Cardiac septum (tissue), 1 donor: Measurements from ENCODE around the gene ZNF831. TPM values are rescaled to one million over a fixed set of nuclear protein-coding genes. Genes with fewer than 3 reads are reported as not detected.

Source experiments
- DNase-seq: peaks from one replicate; pipeline ENCODE4 v3.0.0-alpha.2; 2020; ENCODE audit warnings: low spot score
- intact Hi-C: fragments of 100-400 bp; cut with DNase I; formaldehyde crosslinking; loops from one replicate; pipeline ENCODE4 v1.14.0; 2022
- total RNA-seq: library from RNA; stranded (reverse); fragmentation: NEBNext Ultra II Directional; extraction: Animal tissue kit (Norgen Biotek cat#: 25700); gene quantifications from one replicate; pipeline ENCODE4 v1.2.1, GENCODE V29; 2021
- donor health status: DM: no; HTN: no; CAD: no.

ZNF831 gene
- total RNA-seq, 1 donor from 2014 or later: 0.05 TPM

- DNase-seq: no peak
Observed at GRCh38 chr20:59223750-59224149, 60.1 kb downstream of the ZNF831 start.

GRCh38 chr20:59224236-59224635 lies 60.6 kb downstream of the ZNF831 start:
- intact Hi-C loops: loop anchor here (10.0 kb wide), 1 partner anchor 989 kb away; no protein-coding TSS in a partner anchor
- DNase-seq: no peak

More at GRCh38 chr20:59223750-59224149, 60.1 kb downstream of the ZNF831 start:
- intact Hi-C loops: loop anchor here (2.0 to 10.0 kb wide), 2 partner anchors 353 to 989 kb away; no protein-coding TSS in a partner anchor

DNA sequence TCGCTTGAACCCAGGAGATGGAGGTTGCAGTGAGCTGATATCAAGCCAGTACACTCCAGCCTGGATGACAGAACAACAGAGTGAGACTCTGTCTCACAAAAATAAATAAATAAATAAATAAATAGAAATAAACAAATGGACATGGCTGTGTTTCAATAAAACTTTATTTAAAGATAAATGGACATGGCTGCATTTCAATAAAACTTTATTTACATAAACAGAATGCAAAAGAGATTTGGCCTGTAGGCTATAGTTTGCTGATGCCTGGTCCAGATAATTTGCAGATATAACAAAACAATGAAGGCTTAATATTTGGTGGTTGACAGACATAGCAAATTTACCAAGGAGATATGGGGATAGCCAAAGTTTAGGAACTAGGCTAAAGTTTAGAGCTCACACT lies 66.8 kb downstream of the ZNF831 start:
- intact Hi-C loops: no loop called here
- no peak for DNase-seq

DNA sequence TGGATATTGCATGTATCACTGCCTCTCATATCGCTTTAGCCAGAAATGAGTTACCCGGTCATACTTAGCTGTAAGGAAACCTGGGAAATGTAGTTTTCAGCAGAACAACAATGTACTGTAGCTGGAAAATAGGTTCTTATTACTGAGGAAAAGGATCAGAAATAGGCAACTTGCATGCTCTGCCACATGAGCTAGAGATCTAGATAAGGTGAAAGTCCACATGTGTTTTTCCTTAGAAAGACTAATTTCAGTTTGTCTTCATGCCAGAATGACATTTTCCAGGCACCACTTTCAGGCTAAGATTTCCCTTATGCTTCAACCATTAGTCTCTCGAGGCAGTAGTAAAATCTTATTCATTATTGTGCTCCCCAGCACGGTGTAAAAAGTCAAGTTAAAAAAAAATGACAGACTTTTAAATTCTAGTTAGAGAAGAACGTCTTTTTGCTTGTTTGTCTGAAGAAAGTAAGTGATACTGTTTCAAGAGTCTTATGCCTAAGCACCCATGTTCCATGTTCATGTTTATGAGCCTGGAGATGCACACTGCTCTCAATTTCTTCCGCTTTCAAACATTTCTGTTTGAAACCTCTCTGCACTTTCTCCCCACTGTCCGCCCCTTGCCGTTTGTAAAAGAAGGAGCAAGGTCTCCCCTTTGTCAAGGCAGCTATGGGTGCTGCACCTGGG lies 67.6 kb downstream of the ZNF831 start:
- DNase-seq: no peak
- intact Hi-C loops: no loop called here

- intact Hi-C loops: no loop called here
Observed at GRCh38 chr20:59232618-59233017, 69.0 kb downstream of the ZNF831 start.

GRCh38 chr20:59235226-59235625 lies 71.6 kb downstream of the ZNF831 start:
- intact Hi-C loops: no loop called here
- no peak for DNase-seq

More at GRCh38 chr20:59232618-59233017, 69.0 kb downstream of the ZNF831 start:
- DNase-seq: no peak

DNA sequence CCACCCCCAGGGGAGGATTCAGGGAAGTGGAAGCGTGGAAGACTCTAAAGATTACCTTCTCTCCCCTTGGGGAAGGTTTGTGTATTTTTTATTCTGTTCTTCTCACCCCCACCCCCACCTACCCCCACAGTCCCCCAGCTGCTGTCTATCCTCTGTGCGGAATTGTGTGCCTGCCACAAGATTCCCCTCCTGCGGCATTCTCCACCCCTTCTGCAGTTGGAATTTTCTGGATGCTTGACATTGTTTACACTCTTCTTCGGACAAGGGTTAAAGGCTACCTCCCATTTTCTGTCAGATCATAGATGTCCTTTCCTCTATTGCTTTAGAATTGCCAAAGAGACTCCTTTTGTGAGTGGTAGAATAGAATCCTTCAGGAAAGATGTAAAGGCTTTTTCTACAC lies 76.4 kb downstream of the ZNF831 start:
- intact Hi-C loops: no loop called here

GRCh38 chr20:59242714-59243626 lies 79.3 kb downstream of the ZNF831 start:
- no peak for DNase-seq
- intact Hi-C loops: no loop called here

More for the DNA sequence above, 76.4 kb downstream of the ZNF831 start:
- DNase-seq: no peak

DNA sequence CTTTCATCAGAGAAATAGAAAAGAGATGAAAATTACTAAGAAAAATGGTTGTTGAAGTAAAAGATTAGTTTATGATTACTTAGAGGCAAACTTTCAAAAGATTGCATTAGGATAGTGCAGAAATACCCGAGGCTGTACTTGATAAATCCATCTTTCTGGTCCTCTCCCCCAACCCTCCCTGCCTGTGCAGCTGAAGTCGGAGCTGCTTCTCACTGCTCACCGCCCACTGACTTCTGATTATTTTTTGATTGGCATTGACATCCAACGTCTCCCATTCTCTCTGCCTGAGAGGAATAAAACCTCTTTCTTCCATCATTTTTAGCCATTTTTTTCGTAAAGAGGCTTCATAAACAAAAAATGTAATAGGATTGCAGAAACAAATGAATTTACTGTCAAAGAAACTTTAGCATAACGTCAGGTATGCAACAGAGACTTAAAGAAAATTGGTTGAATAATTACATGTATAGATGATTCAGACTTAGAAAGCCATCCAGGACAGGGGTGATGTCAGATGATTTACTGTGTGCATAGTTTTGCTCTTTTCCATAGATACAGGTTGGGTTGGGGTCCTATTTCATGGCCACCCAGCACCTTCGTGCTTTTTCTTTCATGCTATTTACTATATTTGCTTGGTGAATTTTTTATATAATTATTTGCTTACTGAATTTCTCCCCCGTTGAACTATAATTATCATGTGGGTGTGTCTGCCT lies 83.2 kb downstream of the ZNF831 start:
- DNase-seq: no peak
- intact Hi-C loops: no loop called here

DNA sequence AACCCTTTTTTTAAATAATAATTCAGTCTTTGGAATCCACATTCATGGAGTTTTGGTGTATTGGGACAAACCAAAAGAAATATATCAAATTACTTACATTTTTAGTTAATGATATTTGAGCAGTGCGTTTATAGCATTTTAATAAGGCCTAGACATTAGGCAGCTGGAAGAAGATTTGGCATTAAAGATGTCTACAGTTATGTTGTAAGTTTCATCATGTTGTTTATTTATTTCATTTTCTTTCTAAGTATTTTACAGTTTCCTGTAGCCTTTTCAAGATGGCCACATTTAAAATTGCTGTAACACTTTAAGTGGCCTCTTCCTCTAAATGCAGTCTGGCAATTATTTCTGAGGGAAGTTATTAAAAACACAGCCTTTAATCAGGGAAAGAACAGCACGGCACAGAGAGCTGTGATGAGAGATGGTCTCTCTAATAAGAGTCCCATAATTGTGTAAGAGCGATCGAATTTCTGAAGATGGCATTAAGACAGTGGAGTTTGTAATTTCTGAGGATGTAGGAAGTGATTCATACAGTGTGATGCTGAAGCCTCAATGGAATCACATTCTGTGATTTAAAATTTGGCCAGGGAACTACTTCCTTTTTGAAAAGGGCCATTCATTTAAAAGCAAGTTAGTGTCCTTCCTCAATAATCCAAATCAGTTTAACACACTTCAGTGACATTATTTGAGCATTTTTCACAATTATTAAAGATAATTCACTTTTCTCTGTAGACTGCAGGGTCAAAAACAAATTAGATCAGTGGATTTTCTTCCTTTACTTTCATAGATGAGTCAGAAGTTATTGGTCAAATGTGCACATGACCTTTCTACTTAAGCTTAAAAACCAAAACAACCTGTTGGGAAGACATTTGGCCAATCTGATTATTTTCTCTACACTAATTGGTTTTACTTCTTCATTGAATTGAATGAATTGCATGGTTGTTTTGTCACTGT lies 84.4 kb downstream of the ZNF831 start:
- DNase-seq: no peak
- intact Hi-C loops: no loop called here

DNA sequence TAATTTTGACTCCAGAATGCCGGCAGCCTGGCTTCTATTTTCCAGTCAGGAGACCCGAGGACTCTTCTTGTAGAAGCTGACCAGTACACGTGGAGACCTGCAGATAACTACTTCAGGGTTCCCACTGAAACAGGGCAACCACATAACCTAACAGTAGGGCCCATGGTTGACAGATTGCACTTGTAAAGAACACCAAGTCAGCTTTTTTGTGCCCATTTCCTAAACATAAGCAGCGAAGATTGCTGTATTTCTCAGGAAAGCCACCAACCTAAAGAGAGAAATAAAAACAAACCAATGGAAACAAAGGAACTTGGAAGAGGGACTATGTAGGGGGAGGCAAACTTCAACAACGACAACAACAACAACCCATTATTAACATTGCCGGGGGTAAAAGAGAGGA lies 86.7 kb downstream of the ZNF831 start:
- intact Hi-C loops: no loop called here
- DNase-seq: no peak

DNA sequence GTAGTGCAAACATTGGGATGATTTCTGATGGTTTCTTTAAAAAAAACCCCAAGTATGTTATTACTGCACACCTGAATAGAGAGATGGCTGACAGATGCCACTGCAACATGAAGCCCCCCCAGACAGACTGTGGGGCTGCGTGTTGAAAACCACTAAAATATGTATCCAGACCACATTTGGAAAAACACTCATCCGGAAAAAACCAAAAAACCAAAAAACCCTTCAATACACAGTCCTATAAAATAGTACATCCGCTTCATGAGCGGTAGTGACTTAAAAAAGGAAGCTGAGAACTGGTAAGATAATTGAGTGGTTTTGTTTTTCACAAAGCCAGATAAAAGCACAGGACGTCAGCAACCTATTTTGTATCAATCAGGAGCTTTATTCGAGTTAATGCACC lies 89.7 kb downstream of the ZNF831 start:
- intact Hi-C loops: no loop called here
- no peak for DNase-seq

DNA sequence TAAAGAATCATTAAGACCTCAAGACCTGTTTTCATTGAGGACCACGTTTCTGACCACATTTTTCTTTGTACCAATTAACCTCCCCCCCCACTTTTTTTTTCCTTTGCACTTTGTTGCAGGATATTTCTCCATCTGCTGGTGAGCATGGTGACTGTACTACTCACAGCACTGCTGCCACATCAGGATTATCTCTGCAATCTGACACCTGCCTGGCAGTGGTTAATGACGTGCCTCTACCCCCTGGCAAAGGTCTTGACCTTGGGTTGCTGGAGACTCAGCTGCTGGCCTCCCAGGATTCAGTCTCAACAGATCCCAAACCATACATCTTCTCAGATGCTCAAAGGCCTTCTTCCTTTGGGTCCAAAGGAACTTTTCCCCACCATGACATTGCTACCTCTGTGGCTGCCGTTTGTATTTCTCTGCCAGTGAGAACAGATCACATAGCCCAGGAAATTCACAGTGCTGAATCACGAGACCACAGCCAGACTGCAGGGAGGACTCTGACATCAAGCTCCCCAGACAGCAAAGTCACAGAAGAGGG lies 90.2 kb downstream of the ZNF831 start:
- DNase-seq: no peak
- intact Hi-C loops: no loop called here

GRCh38 chr20:59255256-59255655 lies 91.6 kb downstream of the ZNF831 start:
- intact Hi-C loops: no loop called here

GRCh38 chr20:59258221-59258621 lies 94.6 kb downstream of the ZNF831 start:
- DNase-seq: no peak
- intact Hi-C loops: no loop called here

More at GRCh38 chr20:59255256-59255655, 91.6 kb downstream of the ZNF831 start:
- no peak for DNase-seq

GRCh38 chr20:59259946-59260345 lies 96.3 kb downstream of the ZNF831 start:
- DNase-seq: no peak
- intact Hi-C loops: no loop called here

- DNase-seq: no peak
- intact Hi-C loops: no loop called here
Observed at GRCh38 chr20:59265298-59265697, 101.7 kb downstream of the ZNF831 start.

- no peak for DNase-seq
- intact Hi-C loops: no loop called here
Observed at GRCh38 chr20:59268870-59269269, 105.2 kb downstream of the ZNF831 start.
